Measurements from ENCODE around the gene L3HYPDH.

L3HYPDH gene

GRCh38 chr14:59483819-59484638, at the start of gene L3HYPDH, which contains the start of gene JKAMP:
L3HYPDH (minus strand) TSS chr14:59484408; CDS start chr14:59484316, 92 bp downstream.
JKAMP (plus strand) TSS chr14:59484517; CDS start chr14:59484590, 73 bp downstream.
- peak; percentile 88 for DNase-seq (ENCODE audit: low spot score)

- DNase-seq (ENCODE audit: low spot score) = no peak
Observed at GRCh38 chr14:59532419-59532818, 48.2 kb upstream of the L3HYPDH start.

GRCh38 chr14:59530349-59530748, 46.1 kb upstream of the L3HYPDH start:
- no peak for DNase-seq (ENCODE audit: low spot score)

GRCh38 chr14:59529189-59529588, 45.0 kb upstream of the L3HYPDH start:
- DNase-seq (ENCODE audit: low spot score) = no peak

- DNase-seq (ENCODE audit: low spot score) = no peak
Observed at GRCh38 chr14:59520224-59520623, 36.0 kb upstream of the L3HYPDH start.

- DNase-seq (ENCODE audit: low spot score) = peak; percentile 19
Observed at GRCh38 chr14:59511916-59512575, 27.8 kb upstream of the L3HYPDH start.

- no peak for DNase-seq (ENCODE audit: low spot score)
Observed at GRCh38 chr14:59510966-59511365, 26.8 kb upstream of the L3HYPDH start.

- no peak for DNase-seq (ENCODE audit: low spot score)
Observed at GRCh38 chr14:59510001-59510400, 25.8 kb upstream of the L3HYPDH start.

GRCh38 chr14:59509101-59509500, 24.9 kb upstream of the L3HYPDH start:
- peak; percentile 53 for DNase-seq (ENCODE audit: low spot score)

GRCh38 chr14:59507752-59508103, 23.5 kb upstream of the L3HYPDH start:
- DNase-seq (ENCODE audit: low spot score) = no peak

- peak; percentile 69 for DNase-seq (ENCODE audit: low spot score)
Observed at GRCh38 chr14:59507063-59507751, 23.0 kb upstream of the L3HYPDH start.

- no peak for DNase-seq (ENCODE audit: low spot score)
Observed at GRCh38 chr14:59503256-59503655, 19.0 kb upstream of the L3HYPDH start.

GRCh38 chr14:59500732-59501131, 16.5 kb upstream of the L3HYPDH start:
- no peak for DNase-seq (ENCODE audit: low spot score)

GRCh38 chr14:59492384-59492783, 8.2 kb upstream of the L3HYPDH start:
- no peak for DNase-seq (ENCODE audit: low spot score)

GRCh38 chr14:59490756-59491155, 6.5 kb upstream of the L3HYPDH start:
- no peak for DNase-seq (ENCODE audit: low spot score)

GRCh38 chr14:59484639-59485175, 499 bp upstream of the L3HYPDH start:
- DNase-seq (ENCODE audit: low spot score) = no peak

- peak; percentile 2 for DNase-seq (ENCODE audit: low spot score)
Observed at GRCh38 chr14:59483363-59483762, 845 bp downstream of the L3HYPDH start.

- DNase-seq (ENCODE audit: low spot score) = peak; percentile 63
Observed at GRCh38 chr14:59482541-59483331, 1.5 kb downstream of the L3HYPDH start.

GRCh38 chr14:59481871-59482540, 2.2 kb downstream of the L3HYPDH start:
- no peak for DNase-seq (ENCODE audit: low spot score)

GRCh38 chr14:59481407-59481806, 2.8 kb downstream of the L3HYPDH start:
- DNase-seq (ENCODE audit: low spot score) = no peak

- no peak for DNase-seq (ENCODE audit: low spot score)
Observed at GRCh38 chr14:59480166-59480565, 4.0 kb downstream of the L3HYPDH start.

Measured in COLO829 (cell line).